ENCODE results near the gene TGFBRAP1. TPM values are rescaled to one million over a fixed set of nuclear protein-coding genes. Genes with fewer than 3 reads are reported as not detected.

Gene TGFBRAP1
- total and polyA plus RNA-seq, 2 experiments from 2014 or later, result 8.5 to 11.3 TPM

DNA sequence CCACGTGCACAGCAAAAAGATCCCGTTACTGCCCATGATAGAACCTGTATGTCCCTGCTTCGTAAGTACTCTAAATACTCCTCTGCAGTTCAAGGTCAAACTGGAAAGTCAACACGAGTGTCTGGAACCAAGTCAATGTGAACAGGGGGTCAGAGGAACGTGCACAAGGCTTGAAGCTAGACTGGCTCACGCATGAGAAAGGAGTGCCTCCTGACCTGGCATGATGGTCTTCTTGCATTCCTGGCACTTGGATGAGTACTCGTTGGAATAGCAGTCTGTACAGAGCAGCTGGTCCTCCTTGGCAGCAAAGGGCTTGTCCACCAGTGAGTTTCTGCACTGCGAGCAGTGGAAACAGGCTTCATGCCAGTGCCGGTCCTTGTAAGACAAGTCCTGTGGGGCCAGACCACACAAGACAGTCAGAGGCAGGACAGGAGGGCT, 43.8 kb upstream of the TGFBRAP1 start:
- Histone ChIP-seq H3K9ac (no peak overlapping the region), H2AFZ (no peak overlapping the region), H3K79me2 (ENCODE audit: insufficient read depth) (peaks cover 100% of the 10 kb centered on the region), H3F3A (ENCODE audit: insufficient read depth) (peaks cover 100% of the 10 kb centered on the region), H3K27ac (peak overlapping the region; percentile 56), H3K4me3 (no peak overlapping the region), H3K36me3 (ENCODE audit: low read depth) (peaks cover 94% of the 10 kb centered on the region), H4K20me1 (ENCODE audit: insufficient read depth) (peaks cover 8% of the 10 kb centered on the region; the same call in 1 of the 2 replicates), H3K27me3 (replicated peaks; ENCODE audit: insufficient read depth) (no peaks in the 10 kb centered on the region), H3K4me1 (ENCODE audit: insufficient read depth) (peaks cover 58% of the 10 kb centered on the region), H3K9me3 (ENCODE audit: low read depth) (no peaks in the 10 kb centered on the region), H3K4me2 (ENCODE audit: unreplicated experiment) (no peak overlapping the region), H3K9me2 (ENCODE audit: insufficient read depth) (no peaks in the 10 kb centered on the region)
- no peak for TF ChIP-seq EZH2 (IDR thresholded peaks at IDR 0.05; ENCODE audit: insufficient read depth, poor library complexity, severe bottlenecking)
- no peak for TF ChIP-seq EZH2phosphoT487 (IDR thresholded peaks at IDR 0.05; ENCODE audit: insufficient read depth, low read depth)
- DNase-seq, result peak; percentile 46
- 52 to 55% methylated on average over 9 of the region's 9 CpGs for WGBS, 2 experiments (ENCODE audit: low coverage in 1 of 2, low lambda C conversion rate in 2 of 2, missing lambda C conversion rate in 2 of 2)
- in situ Hi-C loops (cut with MboI), result loop anchor here (5.0 kb wide), 1 partner anchor 144 kb away; no protein-coding TSS in a partner anchor

- Histone ChIP-seq H3K27ac (peak overlapping the region; percentile 56), H3K79me2 (ENCODE audit: insufficient read depth) (peaks cover 100% of the 10 kb centered on the region), H4K20me1 (ENCODE audit: insufficient read depth) (peaks cover 8% of the 10 kb centered on the region; the same call in 1 of the 2 replicates), H3K4me2 (ENCODE audit: unreplicated experiment) (no peak overlapping the region), H3K9me3 (ENCODE audit: low read depth) (no peaks in the 10 kb centered on the region), H3K9ac (peak overlapping the region; percentile 21; the same call in 1 of the 2 replicates), H3K4me3 (no peak overlapping the region), H3K36me3 (ENCODE audit: low read depth) (peaks cover 96% of the 10 kb centered on the region), H3K27me3 (replicated peaks; ENCODE audit: insufficient read depth) (no peaks in the 10 kb centered on the region), H2AFZ (no peak overlapping the region), H3K9me2 (ENCODE audit: insufficient read depth) (no peaks in the 10 kb centered on the region), H3F3A (ENCODE audit: insufficient read depth) (peaks cover 100% of the 10 kb centered on the region), H3K4me1 (ENCODE audit: insufficient read depth) (peaks cover 42% of the 10 kb centered on the region)
- no peak for DNase-seq
- 37 to 43% methylated on average over 4 of the region's 4 CpGs for WGBS, 2 experiments (ENCODE audit: low coverage in 1 of 2, low lambda C conversion rate in 2 of 2, missing lambda C conversion rate in 2 of 2)
- TF ChIP-seq EZH2 (IDR thresholded peaks at IDR 0.05; ENCODE audit: insufficient read depth, poor library complexity, severe bottlenecking) (no peak), EZH2phosphoT487 (IDR thresholded peaks at IDR 0.05; ENCODE audit: insufficient read depth, low read depth) (no peak)
- in situ Hi-C loops (cut with MboI), result loop anchor here (5.0 kb wide), 1 partner anchor 145 kb away; no protein-coding TSS in a partner anchor
These were observed 42.3 kb upstream of the TGFBRAP1 start for GRCh38 chr2:105371810-105372209.

GRCh38 chr2:105371156-105371555, 41.6 kb upstream of the TGFBRAP1 start:
- H2AFZ ChIP-seq, result no peak overlapping the region
- peaks cover 2% of the 10 kb centered on the region; the same call in 1 of the 2 replicates for H4K20me1 ChIP-seq (ENCODE audit: insufficient read depth)
- no peaks in the 10 kb centered on the region for H3K27me3 ChIP-seq (replicated peaks; ENCODE audit: insufficient read depth)
- DNase-seq, result no peak
- no peak overlapping the region for H3K4me2 ChIP-seq (ENCODE audit: unreplicated experiment)
- WGBS, 2 experiments (ENCODE audit: low coverage in 1 of 2, low lambda C conversion rate in 2 of 2, missing lambda C conversion rate in 2 of 2), result 78 to 80% methylated on average over 10 of the region's 10 CpGs
- TF ChIP-seq EZH2phosphoT487 (IDR thresholded peaks at IDR 0.05; ENCODE audit: insufficient read depth, low read depth) (no peak), EZH2 (IDR thresholded peaks at IDR 0.05; ENCODE audit: insufficient read depth, poor library complexity, severe bottlenecking) (no peak)
- peaks cover 97% of the 10 kb centered on the region for H3K36me3 ChIP-seq (ENCODE audit: low read depth)
- peaks cover 36% of the 10 kb centered on the region for H3K4me1 ChIP-seq (ENCODE audit: insufficient read depth)
- peaks cover 100% of the 10 kb centered on the region for H3F3A ChIP-seq (ENCODE audit: insufficient read depth)
- in situ Hi-C loops (cut with MboI), result loop anchor here (5.0 kb wide), 1 partner anchor 146 kb away; no protein-coding TSS in a partner anchor
- 0 out of 2 replicates have a peak overlapping the region, but pooled peaks have one; percentile 21 for H3K9ac ChIP-seq
- H3K9me2 ChIP-seq (ENCODE audit: insufficient read depth), result no peaks in the 10 kb centered on the region
- no peak overlapping the region for H3K4me3 ChIP-seq
- no peaks in the 10 kb centered on the region for H3K9me3 ChIP-seq (ENCODE audit: low read depth)
- H3K79me2 ChIP-seq (ENCODE audit: insufficient read depth), result peaks cover 100% of the 10 kb centered on the region
- peak overlapping the region; percentile 56 for H3K27ac ChIP-seq

- Histone ChIP-seq H3K36me3 (ENCODE audit: low read depth) (peaks cover 97% of the 10 kb centered on the region), H3F3A (ENCODE audit: insufficient read depth) (peaks cover 100% of the 10 kb centered on the region), H3K27me3 (replicated peaks; ENCODE audit: insufficient read depth) (no peaks in the 10 kb centered on the region), H2AFZ (no peak overlapping the region), H3K4me1 (ENCODE audit: insufficient read depth) (peaks cover 33% of the 10 kb centered on the region), H3K9me3 (ENCODE audit: low read depth) (no peaks in the 10 kb centered on the region), H3K4me3 (no peak overlapping the region), H3K9ac (no peak overlapping the region), H3K4me2 (ENCODE audit: unreplicated experiment) (no peak overlapping the region), H4K20me1 (ENCODE audit: insufficient read depth) (no peaks in the 10 kb centered on the region), H3K27ac (peak overlapping the region; percentile 56), H3K79me2 (ENCODE audit: insufficient read depth) (peaks cover 100% of the 10 kb centered on the region), H3K9me2 (ENCODE audit: insufficient read depth) (no peaks in the 10 kb centered on the region)
- peak; percentile 91 for DNase-seq
- no peak for TF ChIP-seq EZH2 (IDR thresholded peaks at IDR 0.05; ENCODE audit: insufficient read depth, poor library complexity, severe bottlenecking)
- TF ChIP-seq EZH2phosphoT487 (IDR thresholded peaks at IDR 0.05; ENCODE audit: insufficient read depth, low read depth), result no peak
- WGBS, 2 experiments (ENCODE audit: low coverage in 1 of 2, low lambda C conversion rate in 2 of 2, missing lambda C conversion rate in 2 of 2), result 56% methylated on average over 30 of the region's 30 CpGs
- in situ Hi-C loops (cut with MboI), result loop anchor here (5.0 kb wide), 1 partner anchor 147 kb away; no protein-coding TSS in a partner anchor
These were observed 40.5 kb upstream of the TGFBRAP1 start for GRCh38 chr2:105369777-105370690.
